Osteoblast (primary cell): ENCODE results near the gene TBX5. TPM values are rescaled to one million over a fixed set of nuclear protein-coding genes. Genes with fewer than 3 reads are reported as not detected.

Source experiments
- DNase-seq: peaks from one replicate; pipeline ENCODE4 v3.0.0; 2011; ENCODE audit warnings: low spot score, mixed read lengths; ENCODE audit not compliant: insufficient read length; ENCODE audit errors: missing footprints
- H2AFZ ChIP-seq: 2 replicates; pipeline ENCODE4 v1.6.0; 2011; ENCODE audit warnings: mild to moderate bottlenecking, low read length
- H3K27ac ChIP-seq: 2 replicates; pipeline ENCODE4 v1.5.1; 2011; ENCODE audit warnings: mild to moderate bottlenecking, low read depth, low read length, moderate library complexity
- H3K27me3 ChIP-seq: 2 replicates; pipeline ENCODE4 v1.6.0; 2012; ENCODE audit warnings: mild to moderate bottlenecking, control low read depth, inconsistent platforms, low read length, moderate library complexity; ENCODE audit not compliant: insufficient read depth
- H3K36me3 ChIP-seq: 2 replicates; pipeline ENCODE4 v1.5.1; 2011; ENCODE audit warnings: mild to moderate bottlenecking, low read length, control low read depth, moderate library complexity; ENCODE audit not compliant: insufficient read depth
- H3K4me1 ChIP-seq: 2 replicates; pipeline ENCODE4 v1.5.1; 2011; ENCODE audit warnings: mild to moderate bottlenecking, low read length, control low read depth, moderate library complexity; ENCODE audit not compliant: insufficient read depth
- H3K4me2 ChIP-seq: 2 replicates; pipeline ENCODE4 v1.6.0; 2011; ENCODE audit warnings: mild to moderate bottlenecking, low read length; ENCODE audit not compliant: insufficient read depth
- H3K4me3 ChIP-seq: fragments of 200-600 bp; sonication (generic); 3 replicates; pipeline ENCODE4 v1.5.1; 2012; ENCODE audit warnings: mild to moderate bottlenecking, low read length, inconsistent platforms; ENCODE audit not compliant: insufficient read depth
- H3K79me2 ChIP-seq: 2 replicates; pipeline ENCODE4 v1.6.0; 2012; ENCODE audit warnings: mild to moderate bottlenecking, low read length, control low read depth, inconsistent platforms; ENCODE audit not compliant: insufficient read depth
- H3K9me3 ChIP-seq: 2 replicates; pipeline ENCODE4 v1.5.1; 2011; ENCODE audit warnings: low read depth, low read length, control low read depth
- H4K20me1 ChIP-seq: 2 replicates; pipeline ENCODE4 v1.6.0; 2012; ENCODE audit warnings: mild to moderate bottlenecking, low read length, control low read depth; ENCODE audit not compliant: insufficient read depth
- total RNA-seq: library from RNA; depleted of rRNA; stranded (reverse); fragments of >200 nt; gene quantifications from 2 replicates; pipeline ENCODE4 v1.2.3, GENCODE V29; 2012
- TF ChIP-seq, protein P1 (sequence below): IDR thresholded peaks from 2 replicates; pipeline ENCODE4 v1.5.1; 2011; ENCODE audit warnings: mild to moderate bottlenecking, low read depth, low read length, moderate library complexity; ENCODE audit errors: extremely low read depth

TBX5 gene
- total RNA-seq, 1 donor: not detected

DNA sequence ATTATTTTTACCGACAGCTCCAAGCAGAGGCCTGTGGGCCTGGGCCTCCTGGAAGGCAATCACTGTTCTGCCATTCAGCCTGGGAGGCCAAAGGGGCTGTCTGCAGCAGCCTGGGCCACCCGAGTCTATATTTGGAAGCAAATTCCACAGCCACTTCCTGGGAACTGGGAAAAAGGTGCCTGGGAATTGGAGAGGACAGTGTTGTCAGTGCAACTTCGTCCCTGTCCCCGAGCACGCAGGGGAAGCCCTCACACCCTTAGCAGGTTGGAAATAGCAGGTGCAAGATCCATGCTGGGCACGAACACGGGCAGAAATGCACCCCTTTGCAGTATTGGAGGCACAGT, 9.6 kb upstream of the TBX5 start:
- Histone ChIP-seq H3K27ac (no peak overlapping the region), H4K20me1 (no peaks in the 10 kb centered on the region), H3K4me2 (no peak overlapping the region), H3K36me3 (no peaks in the 10 kb centered on the region), H3K9me3 (no peaks in the 10 kb centered on the region), H3K4me1 (no peaks in the 10 kb centered on the region), H3K27me3 (no peaks in the 10 kb centered on the region), H2AFZ (no peak overlapping the region), H3K4me3 (no peak overlapping the region), H3K79me2 (no peaks in the 10 kb centered on the region)
- TF ChIP-seq, protein P1, sequence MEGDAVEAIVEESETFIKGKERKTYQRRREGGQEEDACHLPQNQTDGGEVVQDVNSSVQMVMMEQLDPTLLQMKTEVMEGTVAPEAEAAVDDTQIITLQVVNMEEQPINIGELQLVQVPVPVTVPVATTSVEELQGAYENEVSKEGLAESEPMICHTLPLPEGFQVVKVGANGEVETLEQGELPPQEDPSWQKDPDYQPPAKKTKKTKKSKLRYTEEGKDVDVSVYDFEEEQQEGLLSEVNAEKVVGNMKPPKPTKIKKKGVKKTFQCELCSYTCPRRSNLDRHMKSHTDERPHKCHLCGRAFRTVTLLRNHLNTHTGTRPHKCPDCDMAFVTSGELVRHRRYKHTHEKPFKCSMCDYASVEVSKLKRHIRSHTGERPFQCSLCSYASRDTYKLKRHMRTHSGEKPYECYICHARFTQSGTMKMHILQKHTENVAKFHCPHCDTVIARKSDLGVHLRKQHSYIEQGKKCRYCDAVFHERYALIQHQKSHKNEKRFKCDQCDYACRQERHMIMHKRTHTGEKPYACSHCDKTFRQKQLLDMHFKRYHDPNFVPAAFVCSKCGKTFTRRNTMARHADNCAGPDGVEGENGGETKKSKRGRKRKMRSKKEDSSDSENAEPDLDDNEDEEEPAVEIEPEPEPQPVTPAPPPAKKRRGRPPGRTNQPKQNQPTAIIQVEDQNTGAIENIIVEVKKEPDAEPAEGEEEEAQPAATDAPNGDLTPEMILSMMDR: no peak
- no peak for DNase-seq

DNA sequence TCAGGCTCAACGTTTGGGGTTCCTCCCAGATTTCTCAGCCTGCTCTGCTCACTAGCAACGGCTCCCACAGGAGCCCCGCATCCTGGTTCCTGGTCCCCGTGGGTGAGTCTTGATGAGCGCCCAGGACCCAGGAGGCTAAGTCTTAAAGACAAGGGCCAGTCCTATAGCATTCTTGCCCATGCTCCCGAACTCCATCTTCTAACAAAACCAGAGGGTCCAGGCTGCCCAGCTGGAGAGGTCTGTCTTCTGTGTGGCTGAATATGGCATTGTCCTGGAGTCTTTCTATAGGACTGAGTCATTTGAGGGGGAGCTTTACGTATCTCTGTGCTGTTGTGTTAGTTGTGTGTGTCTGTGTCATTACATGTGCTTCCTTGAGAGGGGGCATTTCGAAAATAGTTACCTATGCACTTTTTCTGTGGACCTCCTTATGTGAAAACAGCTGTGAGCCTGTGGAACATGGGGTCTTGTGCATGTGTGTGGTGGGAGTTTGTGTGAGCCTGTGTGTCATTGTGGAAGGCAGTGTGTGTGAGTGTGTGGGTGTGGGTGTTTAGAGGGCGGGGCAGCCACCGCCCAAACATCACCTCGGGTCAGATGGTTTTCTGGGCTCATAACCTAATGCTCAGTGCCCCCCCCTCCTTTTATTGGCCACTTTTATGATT, 9.1 kb upstream of the TBX5 start:
- H3K27ac ChIP-seq: no peak overlapping the region

DNA sequence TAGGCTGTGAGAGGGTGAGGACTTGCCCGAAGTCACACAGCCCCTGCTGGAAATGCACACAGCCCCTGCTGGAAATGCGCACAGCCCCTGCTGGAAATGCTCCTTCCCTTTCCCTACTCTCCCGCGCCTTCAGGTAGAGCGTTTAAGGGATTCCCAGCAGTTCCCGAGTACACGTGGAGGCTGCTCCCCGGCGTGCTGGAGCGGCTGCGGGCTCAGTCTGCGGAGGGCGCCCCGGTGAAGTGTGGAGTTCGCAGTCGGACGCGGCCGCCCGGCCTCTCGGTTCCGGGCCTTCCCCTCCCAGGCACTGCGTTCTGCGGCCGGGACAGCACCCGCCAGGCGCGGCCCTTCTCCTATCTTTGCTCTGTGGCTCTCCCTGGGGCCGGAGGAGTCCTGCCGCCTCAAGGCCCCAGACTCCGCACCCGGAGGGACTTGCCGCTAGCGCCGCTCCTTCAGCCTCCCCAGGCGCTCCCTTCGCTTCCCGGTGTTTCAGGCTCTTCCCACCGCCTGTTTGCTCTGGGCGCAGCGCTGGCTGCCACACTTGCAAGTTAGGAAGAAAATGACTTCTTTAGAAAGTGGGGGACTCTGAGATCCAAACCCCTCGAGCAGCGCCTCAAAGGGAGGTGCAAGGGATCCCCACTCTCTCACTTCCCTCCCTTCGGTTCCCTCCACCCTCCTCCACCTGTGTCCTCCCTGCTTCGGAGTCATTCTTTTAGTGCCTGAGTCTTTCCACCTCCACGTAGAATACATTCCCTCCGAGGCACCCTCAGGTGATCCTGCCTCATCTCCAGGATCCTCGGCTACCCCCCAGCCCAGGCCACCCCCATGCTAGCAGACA, 8.3 kb upstream of the TBX5 start:
- Histone ChIP-seq H3K27ac (no peak overlapping the region), H3K79me2 (no peaks in the 10 kb centered on the region), H3K9me3 (no peaks in the 10 kb centered on the region), H3K4me1 (no peaks in the 10 kb centered on the region), H3K4me2 (no peak overlapping the region), H3K4me3 (no peak overlapping the region), H2AFZ (no peak overlapping the region), H4K20me1 (no peaks in the 10 kb centered on the region), H3K27me3 (no peaks in the 10 kb centered on the region), H3K36me3 (no peaks in the 10 kb centered on the region)
- TF ChIP-seq, protein P1: no peak
- peak; percentile 64 for DNase-seq

More for the DNA sequence above, 9.1 kb upstream of the TBX5 start:
- Histone ChIP-seq H3K27me3 (no peaks in the 10 kb centered on the region), H3K4me2 (no peak overlapping the region), H3K79me2 (no peaks in the 10 kb centered on the region), H3K4me1 (no peaks in the 10 kb centered on the region), H3K4me3 (no peak overlapping the region), H4K20me1 (no peaks in the 10 kb centered on the region), H3K9me3 (no peaks in the 10 kb centered on the region), H2AFZ (no peak overlapping the region), H3K36me3 (no peaks in the 10 kb centered on the region)
- DNase-seq: peak; percentile 80
- TF ChIP-seq, protein P1: no peak
